ENCODE results near the gene BLOC1S5.
"Not testable (repeated sequence)": the region's sequence is repeated elsewhere in the genome, so short reads cannot be mapped to it uniquely, and the experiment has no call there.

The BLOC1S5 gene

GRCh38 chr6:8080362-8081151 is 16.4 kb upstream of the BLOC1S5 start:
- DNase-seq, result no peak

- DNase-seq, result no peak
Observed at GRCh38 chr6:8079126-8079525, 14.9 kb upstream of the BLOC1S5 start.

GRCh38 chr6:8077991-8078390 is 13.8 kb upstream of the BLOC1S5 start:
- no peak for DNase-seq

DNA sequence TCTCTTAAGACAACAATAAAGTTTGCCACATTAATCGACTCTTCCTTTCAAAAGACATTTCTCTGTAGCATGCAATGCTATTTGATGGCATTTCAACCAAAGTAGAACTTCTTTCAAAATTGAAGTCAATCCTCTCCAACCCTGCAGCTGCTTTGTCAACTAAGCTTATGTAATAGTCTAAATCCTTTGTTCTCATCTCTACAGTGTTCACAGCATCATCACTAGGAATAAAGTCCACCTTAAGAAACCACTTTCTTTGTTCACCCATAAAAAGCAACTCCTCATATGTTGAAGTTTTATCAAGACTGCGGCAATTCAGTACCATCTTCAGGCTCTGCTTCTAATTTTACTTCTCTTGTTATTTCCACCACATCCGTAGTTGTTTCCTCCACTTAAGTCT is 11.5 kb upstream of the BLOC1S5 start:
- no peak for DNase-seq

- DNase-seq, result no peak
Observed at GRCh38 chr6:8075185-8075584, 11.0 kb upstream of the BLOC1S5 start.

DNA sequence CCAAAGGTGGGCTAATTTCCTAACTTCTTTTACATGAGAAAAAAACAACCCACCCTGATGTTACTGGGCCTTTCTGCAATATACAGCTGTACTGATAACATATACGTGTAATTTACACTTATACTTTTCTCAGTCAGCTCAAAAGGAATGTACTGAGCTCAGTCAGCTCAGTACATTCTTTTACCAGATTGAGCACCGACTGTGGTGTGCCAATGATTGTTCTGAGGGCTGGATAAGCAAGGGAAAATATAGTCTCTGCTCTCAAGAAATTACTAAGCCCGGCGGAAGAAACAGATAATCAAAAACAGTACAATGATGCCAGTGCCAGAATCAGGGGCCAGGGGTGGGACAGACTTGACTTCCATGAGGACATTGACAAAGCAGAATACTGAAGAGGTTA is 10.0 kb upstream of the BLOC1S5 start:
- DNase-seq, result no peak

GRCh38 chr6:8073758-8074157 is 9.6 kb upstream of the BLOC1S5 start:
- DNase-seq, result no peak

GRCh38 chr6:8070718-8071117 is 6.5 kb upstream of the BLOC1S5 start:
- DNase-seq, result no peak

DNA sequence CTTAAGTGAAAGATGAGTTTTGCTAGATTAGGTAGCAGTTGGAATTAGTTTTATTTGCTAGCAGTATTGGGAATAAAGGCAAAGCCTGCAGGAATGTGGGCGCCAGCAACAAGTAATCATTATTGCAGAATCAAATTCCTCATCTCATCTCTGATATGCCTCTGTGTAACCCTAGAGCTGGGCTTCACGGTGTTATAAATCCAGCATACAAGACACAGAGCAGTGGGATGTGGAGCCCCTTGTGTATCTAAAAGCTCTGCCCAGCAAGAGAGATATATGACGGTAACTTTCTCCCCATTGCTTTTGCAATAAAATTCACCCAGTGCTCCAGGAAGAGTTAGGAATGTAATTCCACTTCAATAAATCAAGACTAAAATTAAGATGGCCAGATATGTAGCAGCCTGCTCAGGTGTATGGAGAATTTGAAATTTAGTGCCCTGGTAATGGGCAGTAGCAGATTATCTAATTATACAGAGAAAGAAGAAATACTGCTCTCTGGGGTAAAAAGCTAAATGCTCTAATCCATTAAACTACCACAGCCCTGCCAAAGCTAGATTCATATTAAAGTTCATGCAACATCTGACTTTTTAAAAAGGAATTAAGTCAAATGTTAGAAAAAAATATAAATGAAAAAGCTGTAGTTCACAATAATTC is 5.6 kb upstream of the BLOC1S5 start:
- DNase-seq, result no peak

DNA sequence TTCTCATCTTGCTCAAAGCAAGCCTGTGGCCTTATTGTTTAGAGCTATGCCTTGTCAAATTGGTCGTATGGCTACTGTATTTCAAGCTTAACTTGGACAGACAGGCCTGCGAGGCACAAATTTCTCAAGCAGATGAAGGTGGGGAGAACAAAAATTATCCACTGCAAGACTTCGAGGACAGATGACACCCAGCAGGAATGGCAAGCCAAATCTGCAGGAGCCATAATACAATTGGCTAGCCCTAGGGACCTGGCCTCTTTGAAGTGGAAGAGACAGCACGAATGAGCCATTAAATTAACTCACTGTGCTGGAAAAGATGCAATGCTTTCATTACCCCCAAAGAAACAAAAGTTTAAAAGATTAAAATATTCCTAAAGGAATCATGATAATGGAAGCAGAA is 5.0 kb upstream of the BLOC1S5 start:
- no peak for DNase-seq

- no peak for DNase-seq
Observed at GRCh38 chr6:8066108-8066507, 1.9 kb upstream of the BLOC1S5 start.

- no peak for DNase-seq
Observed at GRCh38 chr6:8065519-8065911, 1.3 kb upstream of the BLOC1S5 start.

DNA sequence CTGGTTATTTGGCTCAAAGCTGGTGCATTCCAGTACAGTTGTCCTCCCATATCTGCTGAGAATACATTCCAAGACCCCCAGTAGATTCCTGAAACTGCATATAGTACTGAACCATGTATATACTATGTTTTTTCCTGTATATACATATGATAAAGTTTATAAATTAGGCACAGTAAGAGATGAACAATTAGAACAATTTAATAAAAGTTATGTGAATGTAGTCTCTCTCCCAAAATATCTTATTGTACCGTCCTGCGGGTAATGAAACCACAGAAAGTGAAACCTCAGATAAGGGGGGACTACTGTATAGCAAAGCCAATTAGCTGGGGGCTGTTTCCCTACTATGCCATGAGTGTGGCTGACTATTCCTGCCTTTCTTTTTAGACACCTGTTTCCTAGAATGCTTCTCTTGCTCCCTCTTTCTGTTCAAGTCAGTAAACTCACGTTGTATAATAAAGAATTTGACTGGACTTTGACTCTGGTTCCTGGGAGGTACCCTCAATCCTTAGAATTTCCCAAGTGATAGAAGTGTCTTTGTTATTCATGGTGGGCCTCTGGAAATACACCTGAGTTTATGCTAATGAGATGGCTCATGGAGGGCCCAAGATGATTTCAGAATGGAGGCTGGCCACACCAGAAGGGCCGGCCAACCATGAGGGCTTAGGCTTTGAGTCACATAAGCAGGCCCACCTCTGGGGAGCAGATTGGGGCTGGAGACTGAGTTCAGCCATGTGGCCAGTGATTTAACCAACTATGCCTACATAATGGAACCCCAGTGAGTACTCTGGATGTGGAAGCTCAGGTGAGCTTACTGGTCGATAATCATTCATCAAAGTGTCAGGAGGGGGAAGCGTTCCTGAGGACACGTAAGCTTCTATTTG is 689 bp upstream of the BLOC1S5 start:
- DNase-seq, result no peak

- no peak for DNase-seq
Observed at GRCh38 chr6:8061736-8062135, 2.5 kb downstream of the BLOC1S5 start.

DNA sequence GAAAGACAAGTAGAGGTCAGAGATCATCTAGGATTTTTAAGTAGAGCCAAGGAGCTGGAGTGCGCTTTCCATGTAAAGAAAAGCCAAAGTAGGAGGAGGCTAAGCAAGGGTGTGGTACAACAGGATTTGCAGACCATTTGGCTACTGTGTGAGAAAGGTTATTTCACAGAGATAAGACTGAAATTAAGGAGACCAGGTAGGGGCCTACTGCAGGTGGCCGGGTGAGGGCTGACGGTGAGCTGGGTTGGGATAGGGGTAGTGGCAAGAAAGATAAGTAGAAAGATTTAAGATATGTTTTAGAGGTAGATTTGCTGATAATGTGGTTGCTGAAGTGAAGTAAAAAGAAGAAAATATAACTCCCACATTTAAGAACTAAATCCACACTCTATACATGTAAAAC is 3.8 kb downstream of the BLOC1S5 start:
- no peak for DNase-seq

DNA sequence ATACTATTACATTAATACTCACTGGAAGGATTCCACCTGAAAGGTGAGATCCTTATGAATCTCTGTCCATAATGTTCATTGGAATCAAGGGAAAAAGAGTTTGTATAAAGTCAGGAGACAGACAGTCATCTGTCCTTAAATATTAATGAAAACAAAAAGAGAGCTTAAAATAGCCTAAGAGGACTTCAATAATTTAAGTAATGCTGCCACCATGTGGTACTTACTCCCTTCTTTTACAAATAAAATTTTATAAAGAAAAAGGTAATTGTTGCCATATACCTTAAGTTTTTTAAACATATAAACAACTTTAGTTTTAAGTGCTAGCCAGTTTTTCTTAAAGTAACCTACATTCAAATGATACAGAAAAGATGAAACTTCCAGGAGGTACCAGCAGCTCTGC is 5.1 kb downstream of the BLOC1S5 start:
- no peak for DNase-seq

- no peak for DNase-seq
Observed at GRCh38 chr6:8057793-8058192, 6.4 kb downstream of the BLOC1S5 start.

GRCh38 chr6:8057263-8057662 is 6.9 kb downstream of the BLOC1S5 start:
- no peak for DNase-seq

- DNase-seq, result no peak
Observed at GRCh38 chr6:8054276-8054675, 9.9 kb downstream of the BLOC1S5 start.

GRCh38 chr6:8047541-8048292 is 16.5 kb downstream of the BLOC1S5 start:
- no peak for DNase-seq

- DNase-seq, result not testable (repeated sequence)
Observed at GRCh38 chr6:8045769-8046168, 18.4 kb downstream of the BLOC1S5 start.

GRCh38 chr6:8043221-8043620 is 21.0 kb downstream of the BLOC1S5 start:
- DNase-seq, result no peak

Measured in central memory CD4-positive, alpha-beta T cell (primary cell).